PFSK-1 (cell line): ENCODE measurements around the gene C17orf100.

ENCODE experiments used
- FOXP2 ChIP-seq: optimal IDR thresholded peaks from 2 replicates; pipeline ENCODE3; 2011; ENCODE audit warnings: borderline replicate concordance, control low read depth, inconsistent platforms; ENCODE audit not compliant: insufficient read depth; ENCODE audit errors: extremely low read length, extremely low read depth
- POLR2AphosphoS5 ChIP-seq: IDR thresholded peaks from 2 replicates; pipeline ENCODE4 v1.6.1; 2012; ENCODE audit warnings: low read depth, mild to moderate bottlenecking, control low read depth, low read length, moderate library complexity
- REST ChIP-seq, 2 experiments: IDR thresholded peaks; 2 replicates each; pipeline versions ENCODE4 v1.6.1 to v1.8.0; 2011 to 2012; ENCODE audit warnings: low read depth in 2 of 2, low read length in 2 of 2, control low read depth in 1 of 2, inconsistent platforms in 1 of 2, mild to moderate bottlenecking in 1 of 2, moderate library complexity in 1 of 2; ENCODE audit not compliant: insufficient read depth in 1 of 2
- SIN3A ChIP-seq: IDR thresholded peaks from 2 replicates; pipeline ENCODE4 v1.6.1; 2012; ENCODE audit warnings: mild to moderate bottlenecking, low read length, moderate library complexity, borderline replicate concordance; ENCODE audit not compliant: insufficient read depth
- TAF1 ChIP-seq: IDR thresholded peaks from 2 replicates; pipeline ENCODE4 v1.6.1; 2012; ENCODE audit warnings: low read length, control low read depth, borderline replicate concordance; ENCODE audit not compliant: insufficient read depth

Gene C17orf100

GRCh38 chr17:6684881-6685767 lies 33.6 kb downstream of the C17orf100 start:
- TF ChIP-seq SIN3A (no peak), FOXP2 (no peak), POLR2AphosphoS5 (no peak), TAF1 (no peak), REST (IDR thresholded peaks at IDR 0.05; ENCODE audit: insufficient read depth in 1 of 2, low read depth in 2 of 2, low read length in 2 of 2) (no peak)

DNA sequence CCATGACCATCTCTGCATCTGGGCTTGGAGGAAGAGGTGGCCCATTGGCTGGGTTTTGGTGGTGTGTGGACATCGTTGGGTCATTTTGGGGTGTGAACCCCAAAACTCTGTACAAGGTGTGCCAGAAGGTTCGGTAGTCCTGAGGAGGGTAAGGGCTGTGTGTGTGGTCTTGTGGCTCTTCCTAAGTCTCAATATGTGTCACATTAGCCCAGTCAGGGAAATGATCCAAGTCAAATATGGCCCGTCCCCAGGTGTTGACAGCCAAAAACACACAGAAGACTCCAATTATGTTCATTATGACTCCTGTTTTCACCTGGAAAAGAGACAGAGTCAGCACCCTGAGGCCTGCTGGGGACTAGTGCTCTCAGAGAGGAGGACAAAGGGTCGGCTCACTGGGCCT lies 34.5 kb downstream of the C17orf100 start:
- no peak for TF ChIP-seq TAF1
- no peak for TF ChIP-seq FOXP2
- TF ChIP-seq REST (IDR thresholded peaks at IDR 0.05; ENCODE audit: insufficient read depth in 1 of 2, low read depth in 2 of 2, low read length in 2 of 2), result no peak
- TF ChIP-seq POLR2AphosphoS5, result no peak
- TF ChIP-seq SIN3A, result no peak

GRCh38 chr17:6688944-6689343 lies 37.4 kb downstream of the C17orf100 start:
- TF ChIP-seq REST (IDR thresholded peaks at IDR 0.05; ENCODE audit: insufficient read depth in 1 of 2, low read depth in 2 of 2, low read length in 2 of 2) (no peak), FOXP2 (no peak), TAF1 (no peak), SIN3A (no peak), POLR2AphosphoS5 (no peak)

DNA sequence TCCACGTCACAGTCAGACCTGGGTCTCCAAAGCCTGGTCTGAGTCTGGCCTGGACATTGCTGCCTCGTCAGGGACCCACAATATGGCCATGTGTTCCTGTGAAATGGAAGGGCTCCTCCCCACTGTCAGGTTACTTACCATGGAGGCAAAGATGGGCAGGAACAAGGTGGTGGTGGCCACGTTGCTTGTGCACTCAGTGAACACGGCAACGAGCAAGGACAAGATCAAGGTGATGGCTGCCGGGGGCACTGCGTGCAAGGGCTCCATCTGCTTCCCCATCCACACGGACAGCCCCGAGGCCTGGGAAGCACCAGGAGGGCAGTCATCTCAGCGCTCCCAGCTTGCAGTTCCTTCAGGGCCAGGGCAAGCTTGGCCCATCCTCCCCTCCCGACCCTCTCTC lies 39.1 kb downstream of the C17orf100 start:
- TF ChIP-seq SIN3A, result no peak
- no peak for TF ChIP-seq REST (IDR thresholded peaks at IDR 0.05; ENCODE audit: insufficient read depth in 1 of 2, low read depth in 2 of 2, low read length in 2 of 2)
- TF ChIP-seq TAF1, result no peak
- TF ChIP-seq POLR2AphosphoS5, result no peak
- no peak for TF ChIP-seq FOXP2
